Measurements from ENCODE around the gene SAP25. TPM values are rescaled to one million over a fixed set of nuclear protein-coding genes. Genes with fewer than 3 reads are reported as not detected.

The SAP25 gene
- total and polyA plus RNA-seq, 2 of the 8 experiments (the other 6 are each of a cell fraction or from before 2014, with no cell fraction given): 3.6 to 5.8 TPM

GRCh38 chr7:100538654-100539435 is 34.9 kb downstream of the SAP25 start, which contains the start of gene AGFG2 (continued):
- TF ChIP-seq SP4 (IDR thresholded peaks at IDR 0.05; ENCODE audit: low read length): peak; percentile 70; the same call in 1 of the 2 replicates
- no peak for TF ChIP-seq TCF12 (IDR thresholded peaks at IDR 0.05; ENCODE audit: low read depth, low read length)
- no peak for TF ChIP-seq RFX5 (IDR thresholded peaks at IDR 0.05; ENCODE audit: borderline replicate concordance, low read depth, low read length)
- no peak for TF ChIP-seq POU5F1 (IDR thresholded peaks at IDR 0.05; ENCODE audit: low read depth, low read length)
- no peak for TF ChIP-seq SIRT6 (IDR thresholded peaks at IDR 0.05; ENCODE audit: low read length)
- TF ChIP-seq HDAC2 (IDR thresholded peaks at IDR 0.05; ENCODE audit: borderline replicate concordance in 1 of 2, low read depth in 2 of 2, low read length in 2 of 2): peak in 1 of 2 experiments; percentile 94; a peak in 2 of 4 replicates
- TF ChIP-seq CHD2 (IDR thresholded peaks at IDR 0.05; ENCODE audit: low read length): peak; percentile 73
- no peak for TF ChIP-seq HDAC6 (IDR thresholded peaks at IDR 0.05; ENCODE audit: low read depth, low read length)
- peak; percentile 38 for TF ChIP-seq SP2 (IDR thresholded peaks at IDR 0.05; ENCODE audit: low read length)
- peak in 1 of 2 experiments; percentile 33; a peak in 1 of 3 replicates for TF ChIP-seq POLR2A (IDR thresholded peaks at IDR 0.05; ENCODE audit: control extremely low read depth in 1 of 2, low read depth in 2 of 2, low read length in 2 of 2)
- no peak for TF ChIP-seq BACH1 (IDR thresholded peaks at IDR 0.05; ENCODE audit: low read length)
- no peak for TF ChIP-seq CBX8 (IDR thresholded peaks at IDR 0.05; ENCODE audit: borderline replicate concordance, low read depth, low read length)
